ENCODE data around the gene FAM227B.

- TF ChIP-seq GATA2 (IDR thresholded peaks at IDR 0.05; ENCODE audit: low read depth, low read length): no peak
- no peak for TF ChIP-seq GATA3 (IDR thresholded peaks at IDR 0.05; ENCODE audit: low read depth, low read length)
Measured at GRCh38 chr15:49427372-49427771, 193.2 kb downstream of the FAM227B start.

All from SH-SY5Y (cell line).